Measurements from ENCODE around the gene IQCF5. TPM values are rescaled to one million over a fixed set of nuclear protein-coding genes. Genes with fewer than 3 reads are reported as not detected.
"Not testable (repeated sequence)": the region's sequence is repeated elsewhere in the genome, so short reads cannot be mapped to it uniquely, and the experiment has no call there.

Gene IQCF5
- total RNA-seq, 3 donors from 2014 or later = not detected

- no peak overlapping the region for H3K27ac ChIP-seq
- no peaks in the 10 kb centered on the region for H3K27me3 ChIP-seq
- no peaks in the 10 kb centered on the region for H3K36me3 ChIP-seq
- intact Hi-C loops (cut with DNase I; ENCODE audit: low total_unique reads) = no loop called here
- no peak overlapping the region for H3K4me3 ChIP-seq
- H3K4me1 ChIP-seq = no peaks in the 10 kb centered on the region
- H3K9me3 ChIP-seq = no peaks in the 10 kb centered on the region
- TF ChIP-seq POLR2A (IDR thresholded peaks at IDR 0.05) = no peak
- no peak for TF ChIP-seq POLR2AphosphoS5 (IDR thresholded peaks at IDR 0.05)
- TF ChIP-seq CTCF (IDR thresholded peaks at IDR 0.05) = no peak
- DNase-seq (ENCODE audit: low spot score in 2 of 2) = no peak
These were observed 512 bp downstream of the IQCF5 start for GRCh38 chr3:51874889-51875288.

DNA sequence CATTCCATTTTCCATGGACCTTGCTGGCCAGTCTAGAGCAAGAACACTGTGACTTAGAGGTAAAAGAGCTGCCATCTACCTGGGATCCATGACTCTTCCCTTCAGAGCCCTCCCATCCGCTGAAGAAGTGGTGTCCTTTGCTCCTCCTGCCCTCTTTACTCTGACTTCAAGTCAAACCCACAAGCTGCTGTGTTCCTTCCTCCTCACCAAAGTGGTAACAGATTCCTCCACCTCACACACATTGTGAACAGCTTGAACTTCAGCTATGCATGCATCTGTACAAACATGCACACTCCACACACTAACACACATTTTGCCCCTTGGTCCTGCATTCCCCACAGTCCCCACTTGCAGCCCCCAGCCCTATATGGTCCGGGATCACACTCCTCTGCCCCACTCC lies 990 bp downstream of the IQCF5 start:
- Histone ChIP-seq H3K4me1 (no peaks in the 10 kb centered on the region), H3K27ac (no peak overlapping the region), H3K36me3 (no peaks in the 10 kb centered on the region), H3K4me3 (no peak overlapping the region), H3K27me3 (no peaks in the 10 kb centered on the region), H3K9me3 (no peaks in the 10 kb centered on the region)
- intact Hi-C loops (cut with DNase I; ENCODE audit: low total_unique reads) = no loop called here
- TF ChIP-seq POLR2AphosphoS5 (IDR thresholded peaks at IDR 0.05) = no peak
- DNase-seq (ENCODE audit: low spot score in 2 of 2) = no peak

- Histone ChIP-seq H3K27ac (no peak overlapping the region), H3K27me3 (no peaks in the 10 kb centered on the region), H3K4me3 (no peak overlapping the region), H3K9me3 (no peaks in the 10 kb centered on the region), H3K4me1 (no peaks in the 10 kb centered on the region), H3K36me3 (no peaks in the 10 kb centered on the region)
- intact Hi-C loops (cut with DNase I; ENCODE audit: low total_unique reads) = no loop called here
- no peak for TF ChIP-seq POLR2AphosphoS5 (IDR thresholded peaks at IDR 0.05)
- no peak for TF ChIP-seq CTCF (IDR thresholded peaks at IDR 0.05)
- no peak for TF ChIP-seq POLR2A (IDR thresholded peaks at IDR 0.05)
- DNase-seq (ENCODE audit: low spot score in 2 of 2) = no peak
These were observed 1.5 kb downstream of the IQCF5 start for GRCh38 chr3:51873876-51874275.

GRCh38 chr3:51873253-51873766 lies 2.1 kb downstream of the IQCF5 start:
- H3K27ac ChIP-seq = no peak overlapping the region
- no peaks in the 10 kb centered on the region for H3K27me3 ChIP-seq
- no peaks in the 10 kb centered on the region for H3K4me1 ChIP-seq
- H3K9me3 ChIP-seq = no peaks in the 10 kb centered on the region
- intact Hi-C loops (cut with DNase I; ENCODE audit: low total_unique reads) = no loop called here
- TF ChIP-seq POLR2AphosphoS5 (IDR thresholded peaks at IDR 0.05) (no peak), POLR2A (IDR thresholded peaks at IDR 0.05) (no peak), CTCF (IDR thresholded peaks at IDR 0.05) (no peak)
- no peaks in the 10 kb centered on the region for H3K36me3 ChIP-seq
- no peak overlapping the region for H3K4me3 ChIP-seq
- DNase-seq (ENCODE audit: low spot score in 2 of 2) = no peak

GRCh38 chr3:51869304-51869703 lies 6.1 kb downstream of the IQCF5 start:
- Histone ChIP-seq H3K4me3 (no peak overlapping the region), H3K4me1 (no peaks in the 10 kb centered on the region), H3K36me3 (no peaks in the 10 kb centered on the region), H3K27me3 (no peaks in the 10 kb centered on the region), H3K9me3 (no peaks in the 10 kb centered on the region), H3K27ac (no peak overlapping the region)
- TF ChIP-seq POLR2A (IDR thresholded peaks at IDR 0.05) = no peak
- no peak for TF ChIP-seq POLR2AphosphoS5 (IDR thresholded peaks at IDR 0.05)
- TF ChIP-seq CTCF (IDR thresholded peaks at IDR 0.05) = no peak
- no peak for DNase-seq (ENCODE audit: low spot score in 2 of 2)
- intact Hi-C loops (cut with DNase I; ENCODE audit: low total_unique reads) = no loop called here

DNA sequence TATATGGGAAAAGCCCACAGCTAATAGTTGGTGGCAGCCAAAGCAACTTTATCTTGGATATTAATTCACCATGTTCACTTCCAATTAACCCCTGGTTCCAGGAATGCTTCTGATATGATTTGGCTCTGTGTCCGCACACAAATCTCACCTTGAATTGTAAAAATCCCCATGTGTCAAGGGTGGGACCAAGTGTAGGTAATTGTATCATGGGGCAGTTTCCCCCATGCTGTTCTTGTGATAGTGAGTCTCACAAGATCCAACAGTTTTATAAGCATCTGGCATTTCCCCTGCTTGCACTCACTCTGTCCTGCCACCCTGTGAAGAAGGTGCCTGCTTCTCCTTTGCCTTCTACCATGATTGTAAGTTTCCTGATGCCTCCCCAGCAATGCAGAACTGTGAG lies 6.5 kb downstream of the IQCF5 start:
- intact Hi-C loops (cut with DNase I; ENCODE audit: low total_unique reads); DNase-seq (ENCODE audit: low spot score in 2 of 2); H3K4me1 ChIP-seq; H3K4me3 ChIP-seq; H3K27ac ChIP-seq; H3K36me3 ChIP-seq; H3K27me3 ChIP-seq; H3K9me3 ChIP-seq: not testable (repeated sequence)
